ENCODE data around the gene HMG20A.

DNA sequence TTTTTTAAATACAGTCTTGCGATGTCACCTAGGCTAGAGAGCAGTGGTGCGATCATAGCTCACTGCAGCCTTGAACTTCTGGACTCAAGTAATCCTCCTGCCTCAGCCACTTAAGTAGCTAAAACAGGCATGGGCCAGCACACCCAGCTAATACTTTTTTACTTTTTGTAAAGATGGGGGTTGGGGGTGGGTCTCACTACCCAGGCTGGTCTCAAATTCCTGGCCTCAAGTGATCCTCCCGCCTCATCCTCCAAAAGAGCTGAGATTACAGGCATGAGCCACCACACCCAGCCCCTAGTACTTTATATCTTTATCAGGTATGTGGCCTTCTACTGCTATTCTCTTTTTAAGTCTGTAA lies 9.1 kb upstream of the HMG20A start:
- TF ChIP-seq, protein P1, sequence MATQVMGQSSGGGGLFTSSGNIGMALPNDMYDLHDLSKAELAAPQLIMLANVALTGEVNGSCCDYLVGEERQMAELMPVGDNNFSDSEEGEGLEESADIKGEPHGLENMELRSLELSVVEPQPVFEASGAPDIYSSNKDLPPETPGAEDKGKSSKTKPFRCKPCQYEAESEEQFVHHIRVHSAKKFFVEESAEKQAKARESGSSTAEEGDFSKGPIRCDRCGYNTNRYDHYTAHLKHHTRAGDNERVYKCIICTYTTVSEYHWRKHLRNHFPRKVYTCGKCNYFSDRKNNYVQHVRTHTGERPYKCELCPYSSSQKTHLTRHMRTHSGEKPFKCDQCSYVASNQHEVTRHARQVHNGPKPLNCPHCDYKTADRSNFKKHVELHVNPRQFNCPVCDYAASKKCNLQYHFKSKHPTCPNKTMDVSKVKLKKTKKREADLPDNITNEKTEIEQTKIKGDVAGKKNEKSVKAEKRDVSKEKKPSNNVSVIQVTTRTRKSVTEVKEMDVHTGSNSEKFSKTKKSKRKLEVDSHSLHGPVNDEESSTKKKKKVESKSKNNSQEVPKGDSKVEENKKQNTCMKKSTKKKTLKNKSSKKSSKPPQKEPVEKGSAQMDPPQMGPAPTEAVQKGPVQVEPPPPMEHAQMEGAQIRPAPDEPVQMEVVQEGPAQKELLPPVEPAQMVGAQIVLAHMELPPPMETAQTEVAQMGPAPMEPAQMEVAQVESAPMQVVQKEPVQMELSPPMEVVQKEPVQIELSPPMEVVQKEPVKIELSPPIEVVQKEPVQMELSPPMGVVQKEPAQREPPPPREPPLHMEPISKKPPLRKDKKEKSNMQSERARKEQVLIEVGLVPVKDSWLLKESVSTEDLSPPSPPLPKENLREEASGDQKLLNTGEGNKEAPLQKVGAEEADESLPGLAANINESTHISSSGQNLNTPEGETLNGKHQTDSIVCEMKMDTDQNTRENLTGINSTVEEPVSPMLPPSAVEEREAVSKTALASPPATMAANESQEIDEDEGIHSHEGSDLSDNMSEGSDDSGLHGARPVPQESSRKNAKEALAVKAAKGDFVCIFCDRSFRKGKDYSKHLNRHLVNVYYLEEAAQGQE (IDR thresholded peaks at IDR 0.05; ENCODE audit: insufficient read depth in 1 of 2, low read depth in 2 of 2, low read length in 2 of 2): no peak
- no peak for TF ChIP-seq TAF1 (IDR thresholded peaks at IDR 0.05; ENCODE audit: borderline replicate concordance, insufficient read depth, low read length)
- no peak for TF ChIP-seq POLR2AphosphoS5 (IDR thresholded peaks at IDR 0.05; ENCODE audit: low read depth, low read length)
- no peak for TF ChIP-seq SIN3A (IDR thresholded peaks at IDR 0.05; ENCODE audit: borderline replicate concordance, insufficient read depth, low read length)
